ENCODE measurements around the gene NME3. TPM values are rescaled to one million over a fixed set of nuclear protein-coding genes. Genes with fewer than 3 reads are reported as not detected.
A peak's percentile ranks its signal among the peaks of the same experiment; 100 is the strongest.

Gene NME3
- total and polyA plus RNA-seq, 4 experiments from 2014 or later: 64.1 to 88.6 (median 77.3) TPM

DNA sequence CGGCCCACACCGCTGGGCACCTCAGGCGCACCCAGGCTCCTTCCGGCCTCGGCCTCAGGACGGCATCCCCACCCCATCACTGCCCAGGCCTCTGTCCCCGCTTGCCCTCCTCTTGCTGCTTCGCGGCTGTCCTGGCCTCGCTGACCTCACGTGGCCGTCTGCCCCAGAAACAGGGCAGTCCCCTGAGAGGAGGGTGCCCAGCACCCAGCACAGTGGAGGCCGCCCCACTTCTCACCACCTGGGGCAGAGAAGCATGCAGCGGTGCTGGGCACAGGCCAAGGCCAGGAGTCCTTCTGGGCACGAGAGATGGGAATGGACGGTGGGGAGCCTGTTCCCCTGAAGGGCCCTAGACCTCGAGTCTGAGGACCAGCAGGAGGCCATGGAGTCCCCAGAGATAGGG is 46.4 kb upstream of the NME3 start:
- H3K36me3 ChIP-seq (ENCODE audit: insufficient read depth, low read length): peaks cover 47% of the 10 kb centered on the region
- intact Hi-C loops (cut with micrococcal nuclease): no loop called here
- Mint-ChIP-seq H3K27ac (no peak overlapping the region), H3K9me3 (no peaks in the 10 kb centered on the region), H3K4me1 (peaks cover 5 to 8% (median 7%) of the 10 kb centered on the region in 4 donors), H3K4me3 (no peak overlapping the region), H3K36me3 (peaks cover 14 to 34% of the 10 kb centered on the region in 2 donors), H3K27me3 (no peaks in the 10 kb centered on the region)
- H3K27me3 ChIP-seq (ENCODE audit: insufficient read depth, low read length): no peaks in the 10 kb centered on the region
- no peak overlapping the region for H3K4me3 ChIP-seq (ENCODE audit: low read length in 2 of 2)
- H3K27ac ChIP-seq (ENCODE audit: low read depth, low read length): no peak overlapping the region
- ChIA-PET POLR2A (ENCODE audit: partially characterized antibody) (no interaction called here), CTCF (ENCODE audit: partially characterized antibody) (no interaction called here)
- no peaks in the 10 kb centered on the region for H3K4me1 ChIP-seq (ENCODE audit: insufficient read depth, low read length)
- H3K9me3 ChIP-seq (ENCODE audit: control insufficient read depth in 1 of 2, low read length in 2 of 2): no peaks in the 10 kb centered on the region
- DNase-seq: no peak

DNA sequence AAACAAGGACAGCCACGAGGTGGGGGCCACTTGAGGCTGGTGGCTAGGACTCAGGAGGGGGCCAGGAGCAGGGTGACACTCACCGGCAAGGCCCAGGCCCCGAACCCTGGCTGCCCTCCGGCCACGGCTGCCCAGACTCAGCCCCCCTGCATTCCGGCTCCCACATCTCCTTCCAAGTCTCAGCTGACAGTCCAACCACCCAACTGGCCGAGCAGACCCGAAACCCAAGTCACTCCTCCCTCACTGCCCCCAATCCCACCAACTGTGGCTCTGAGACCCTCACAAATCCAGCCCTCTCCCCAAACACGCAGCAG is 45.9 kb upstream of the NME3 start:
- no peak overlapping the region for H3K4me3 ChIP-seq (ENCODE audit: low read length in 2 of 2)
- H3K27me3 ChIP-seq (ENCODE audit: insufficient read depth, low read length): no peaks in the 10 kb centered on the region
- no peaks in the 10 kb centered on the region for H3K4me1 ChIP-seq (ENCODE audit: insufficient read depth, low read length)
- Mint-ChIP-seq H3K27me3 (no peaks in the 10 kb centered on the region), H3K4me1 (peaks cover 5 to 8% (median 7%) of the 10 kb centered on the region in 4 donors), H3K27ac (no peak overlapping the region), H3K9me3 (no peaks in the 10 kb centered on the region), H3K4me3 (peak overlapping the region in 1 of 8 donors; percentile 9), H3K36me3 (peaks cover 14 to 31% of the 10 kb centered on the region in 2 donors)
- DNase-seq: no peak
- peaks cover 43% of the 10 kb centered on the region for H3K36me3 ChIP-seq (ENCODE audit: insufficient read depth, low read length)
- no peak overlapping the region for H3K27ac ChIP-seq (ENCODE audit: low read depth, low read length)
- intact Hi-C loops (cut with micrococcal nuclease): no loop called here
- no peaks in the 10 kb centered on the region for H3K9me3 ChIP-seq (ENCODE audit: control insufficient read depth in 1 of 2, low read length in 2 of 2)
- ChIA-PET CTCF (ENCODE audit: partially characterized antibody) (no interaction called here), POLR2A (ENCODE audit: partially characterized antibody) (no interaction called here)

DNA sequence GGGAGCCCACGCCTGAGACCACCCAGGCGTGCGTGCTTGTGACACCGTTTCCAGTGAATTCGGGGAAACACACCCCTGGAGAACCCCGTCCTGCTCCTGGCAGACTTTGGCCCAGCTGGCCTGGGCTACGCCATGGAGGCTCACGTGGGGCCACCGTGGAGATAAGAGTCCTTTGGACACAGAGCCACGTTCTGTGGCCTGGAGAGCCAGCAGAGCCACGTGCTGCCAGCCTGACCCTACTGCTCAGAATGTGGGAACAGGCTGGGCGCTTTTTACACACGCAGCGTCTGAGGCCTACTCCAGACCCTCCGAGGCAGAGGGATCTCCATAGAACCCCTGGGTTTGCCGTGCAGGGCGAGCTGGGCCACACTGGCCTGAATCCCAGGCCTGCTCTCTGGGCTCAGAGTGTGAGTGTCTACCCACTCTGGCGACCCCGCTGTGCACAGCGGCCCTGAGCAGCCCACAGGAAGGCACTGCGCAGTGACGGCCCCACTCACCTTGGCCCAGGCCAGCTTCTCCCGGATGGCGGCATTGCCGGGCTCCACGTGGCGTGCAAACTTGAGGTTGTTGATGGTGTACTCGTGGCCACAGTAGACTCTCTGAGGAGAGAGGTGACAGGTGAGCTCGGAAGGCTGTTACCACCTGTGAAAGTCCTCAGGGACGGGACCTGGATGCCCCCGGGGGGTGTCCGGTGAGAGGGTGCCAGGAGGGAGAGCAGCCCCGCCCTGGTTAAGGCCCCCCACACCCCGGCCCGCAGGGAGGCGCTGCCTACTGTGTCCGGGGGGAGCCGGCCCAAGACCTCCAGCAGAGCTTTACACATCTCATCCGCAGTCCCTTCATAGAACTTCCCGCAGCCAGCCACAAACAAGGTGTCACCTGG is 45.3 kb upstream of the NME3 start:
- H3K9me3 Mint-ChIP-seq: no peaks in the 10 kb centered on the region
- H3K36me3 ChIP-seq (ENCODE audit: insufficient read depth, low read length): peaks cover 38% of the 10 kb centered on the region

DNA sequence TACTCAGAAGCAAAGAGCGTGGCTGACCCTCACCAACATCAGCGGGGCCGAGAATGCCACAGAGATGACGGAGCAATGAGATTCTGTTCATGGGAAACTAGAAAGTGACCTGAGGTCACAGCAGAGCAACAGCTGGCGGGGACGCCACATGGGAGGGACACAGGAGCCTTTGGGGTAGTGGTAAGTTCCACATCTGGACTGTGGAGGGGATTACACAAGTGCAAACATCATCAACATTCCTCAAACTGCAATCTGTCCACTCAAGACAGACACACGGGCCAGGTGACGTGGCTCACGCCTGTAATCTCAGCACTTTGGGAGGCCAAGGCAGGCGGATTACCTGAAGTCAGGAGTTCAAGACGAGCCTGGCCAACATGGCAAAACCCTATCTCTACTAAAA is 44.1 kb upstream of the NME3 start:
- Mint-ChIP-seq H3K27ac (no peak overlapping the region), H3K9me3 (no peaks in the 10 kb centered on the region), H3K27me3 (no peaks in the 10 kb centered on the region), H3K4me3 (no peak overlapping the region), H3K4me1 (peaks cover 5 to 8% (median 7%) of the 10 kb centered on the region in 4 donors), H3K36me3 (peaks cover 14 to 34% of the 10 kb centered on the region in 2 donors)
- ChIA-PET CTCF (ENCODE audit: partially characterized antibody) (no interaction called here), POLR2A (ENCODE audit: partially characterized antibody) (interaction anchor here (1.1 kb wide), 1 partner anchor 10 kb away, joined by 3 read pairs; no protein-coding TSS in a partner anchor)
- Histone ChIP-seq H3K27ac (ENCODE audit: low read depth, low read length) (no peak overlapping the region), H3K36me3 (ENCODE audit: insufficient read depth, low read length) (peaks cover 33% of the 10 kb centered on the region), H3K4me3 (ENCODE audit: low read length in 2 of 2) (no peak overlapping the region), H3K9me3 (ENCODE audit: control insufficient read depth in 1 of 2, low read length in 2 of 2) (no peaks in the 10 kb centered on the region), H3K4me1 (ENCODE audit: insufficient read depth, low read length) (no peaks in the 10 kb centered on the region), H3K27me3 (ENCODE audit: insufficient read depth, low read length) (no peaks in the 10 kb centered on the region)
- intact Hi-C loops (cut with micrococcal nuclease): no loop called here
- DNase-seq: no peak

More for the DNA sequence above, 45.3 kb upstream of the NME3 start:
- Mint-ChIP-seq H3K4me1 (peaks cover 5 to 8% (median 7%) of the 10 kb centered on the region in 4 donors), H3K27me3 (no peaks in the 10 kb centered on the region), H3K4me3 (no peak overlapping the region), H3K36me3 (peaks cover 14 to 31% of the 10 kb centered on the region in 2 donors), H3K27ac (no peak overlapping the region)
- ChIA-PET POLR2A (ENCODE audit: partially characterized antibody) (interaction anchor here (1.1 kb wide), 1 partner anchor 9 kb away, joined by 3 read pairs; no protein-coding TSS in a partner anchor), CTCF (ENCODE audit: partially characterized antibody) (no interaction called here)
- H3K27me3 ChIP-seq (ENCODE audit: insufficient read depth, low read length): no peaks in the 10 kb centered on the region
- no peaks in the 10 kb centered on the region for H3K4me1 ChIP-seq (ENCODE audit: insufficient read depth, low read length)
- intact Hi-C loops (cut with micrococcal nuclease): no loop called here
- DNase-seq: no peak
- no peak overlapping the region for H3K27ac ChIP-seq (ENCODE audit: low read depth, low read length)
- no peak overlapping the region for H3K4me3 ChIP-seq (ENCODE audit: low read length in 2 of 2)
- H3K9me3 ChIP-seq (ENCODE audit: control insufficient read depth in 1 of 2, low read length in 2 of 2): no peaks in the 10 kb centered on the region

DNA sequence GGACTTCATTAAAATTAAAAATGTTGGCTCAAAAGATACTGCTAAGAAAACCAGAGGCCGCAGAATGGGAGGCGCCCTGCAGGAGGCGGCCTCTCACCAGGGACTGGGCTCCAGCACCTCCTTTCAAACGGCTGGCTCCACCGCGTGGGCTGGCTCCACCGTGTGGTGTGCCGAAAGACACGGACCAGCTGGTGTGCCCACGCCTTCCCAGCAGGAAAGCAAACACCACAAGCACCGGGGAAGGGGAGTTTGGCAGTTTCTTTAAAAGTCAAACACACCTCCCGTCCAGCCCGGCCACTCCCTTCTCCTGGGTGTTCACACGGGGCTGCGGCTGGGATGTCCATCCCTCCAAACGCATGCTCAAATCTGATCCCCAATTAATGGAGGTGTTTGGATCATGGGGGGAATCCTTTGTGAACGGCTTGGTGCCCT is 41.4 kb upstream of the NME3 start:
- Histone ChIP-seq H3K4me3 (ENCODE audit: low read length in 2 of 2) (no peak overlapping the region), H3K36me3 (ENCODE audit: insufficient read depth, low read length) (peaks cover 41% of the 10 kb centered on the region), H3K9me3 (ENCODE audit: control insufficient read depth in 1 of 2, low read length in 2 of 2) (no peaks in the 10 kb centered on the region), H3K27me3 (ENCODE audit: insufficient read depth, low read length) (no peaks in the 10 kb centered on the region), H3K4me1 (ENCODE audit: insufficient read depth, low read length) (no peaks in the 10 kb centered on the region), H3K27ac (ENCODE audit: low read depth, low read length) (no peak overlapping the region)
- intact Hi-C loops (cut with micrococcal nuclease): no loop called here
- Mint-ChIP-seq H3K4me3 (no peak overlapping the region), H3K9me3 (no peaks in the 10 kb centered on the region), H3K27ac (peak overlapping the region in 1 of 7 donors; percentile 71), H3K36me3 (peaks cover 19 to 42% of the 10 kb centered on the region in 2 donors), H3K4me1 (peaks cover 5 to 8% (median 7%) of the 10 kb centered on the region in 4 donors), H3K27me3 (no peaks in the 10 kb centered on the region)
- peak; percentile 30 to 57 (median 39) for DNase-seq
- ChIA-PET POLR2A (ENCODE audit: partially characterized antibody) (interaction anchor here (2.1 kb wide), 1 partner anchor 12 kb away, joined by 5 read pairs; no protein-coding TSS in a partner anchor), CTCF (ENCODE audit: partially characterized antibody) (interaction anchor here (1.6 kb wide), 1 partner anchor 30 kb away, joined by 5 read pairs; the partner anchor contains the start of genes NUBP2 and SPSB3)

DNA sequence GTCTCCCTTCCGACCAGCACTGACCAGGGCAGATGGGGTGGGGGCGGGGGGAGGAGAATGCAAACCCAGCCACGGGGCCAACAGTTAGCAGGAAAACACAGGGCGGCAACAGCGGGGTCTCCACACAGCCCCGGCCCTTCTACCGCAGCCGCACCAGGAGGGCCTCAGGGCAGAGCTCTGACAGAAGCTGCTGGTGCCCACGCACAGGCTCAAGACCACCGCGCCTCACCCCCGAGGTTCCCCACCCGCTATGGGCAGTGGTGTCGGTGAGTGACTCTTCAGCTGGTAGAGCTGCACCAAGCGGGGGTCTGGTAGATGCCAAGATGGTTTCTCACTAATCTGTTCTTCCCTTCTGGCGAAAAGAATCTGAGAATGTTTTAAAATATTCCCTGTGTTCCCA is 39.2 kb upstream of the NME3 start:
- no peak overlapping the region for H3K4me3 ChIP-seq (ENCODE audit: low read length in 2 of 2)
- peaks cover 41% of the 10 kb centered on the region for H3K36me3 ChIP-seq (ENCODE audit: insufficient read depth, low read length)
- H3K4me1 ChIP-seq (ENCODE audit: insufficient read depth, low read length): no peaks in the 10 kb centered on the region
- Mint-ChIP-seq H3K27ac (no peak overlapping the region), H3K4me3 (no peak overlapping the region), H3K9me3 (peaks cover 0 to 3% (median 0%) of the 10 kb centered on the region in 8 donors), H3K27me3 (no peaks in the 10 kb centered on the region), H3K4me1 (peaks cover 5 to 8% (median 7%) of the 10 kb centered on the region in 4 donors), H3K36me3 (peaks cover 35 to 48% of the 10 kb centered on the region in 2 donors)
- no peak overlapping the region for H3K27ac ChIP-seq (ENCODE audit: low read depth, low read length)
- ChIA-PET POLR2A (ENCODE audit: partially characterized antibody) (interaction anchor here (1.0 to 1.1 kb wide), 2 partner anchors 358 to 404 kb away, joined by 3 read pairs; partner anchors contain the start of gene PGP), CTCF (ENCODE audit: partially characterized antibody) (interaction anchor here (0.9 kb wide), 1 partner anchor 105 kb away, joined by 3 read pairs; no protein-coding TSS in a partner anchor)
- H3K27me3 ChIP-seq (ENCODE audit: insufficient read depth, low read length): no peaks in the 10 kb centered on the region
- intact Hi-C loops (cut with micrococcal nuclease): no loop called here
- DNase-seq: no peak
- H3K9me3 ChIP-seq (ENCODE audit: control insufficient read depth in 1 of 2, low read length in 2 of 2): no peaks in the 10 kb centered on the region

DNA sequence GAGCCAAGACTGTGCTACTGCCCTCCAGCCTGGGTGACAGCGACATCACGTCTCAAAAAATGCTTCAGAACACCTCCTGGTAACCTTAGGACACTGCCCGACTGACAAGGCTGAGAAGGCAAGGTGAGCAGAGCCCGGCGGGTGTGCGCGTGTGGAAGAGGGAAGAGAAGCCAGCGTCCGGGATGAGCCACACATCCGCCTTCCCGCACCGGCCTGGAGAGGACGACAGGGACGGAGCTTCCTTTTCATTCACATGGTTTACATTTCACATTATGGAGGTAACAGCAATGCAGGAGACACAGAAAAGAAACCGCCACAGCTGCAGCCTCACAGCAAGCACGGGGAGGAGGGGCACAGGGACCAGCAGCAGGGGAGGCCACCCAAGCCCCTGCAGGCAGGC is 38.8 kb upstream of the NME3 start:
- POLR2A ChIA-PET (ENCODE audit: partially characterized antibody): interaction anchor here (1.1 kb wide), 1 partner anchor 358 kb away, joined by 3 read pairs; no protein-coding TSS in a partner anchor
- H3K36me3 ChIP-seq (ENCODE audit: insufficient read depth, low read length): peaks cover 37% of the 10 kb centered on the region

More for the DNA sequence above, 38.8 kb upstream of the NME3 start:
- Mint-ChIP-seq H3K4me1 (peaks cover 4 to 8% (median 7%) of the 10 kb centered on the region in 4 donors), H3K9me3 (peaks cover 0 to 3% (median 0%) of the 10 kb centered on the region in 8 donors), H3K27ac (no peak overlapping the region), H3K36me3 (peaks cover 34 to 45% of the 10 kb centered on the region in 2 donors), H3K4me3 (no peak overlapping the region), H3K27me3 (no peaks in the 10 kb centered on the region)
- Histone ChIP-seq H3K27me3 (ENCODE audit: insufficient read depth, low read length) (no peaks in the 10 kb centered on the region), H3K4me3 (ENCODE audit: low read length in 2 of 2) (no peak overlapping the region), H3K9me3 (ENCODE audit: control insufficient read depth in 1 of 2, low read length in 2 of 2) (no peaks in the 10 kb centered on the region), H3K4me1 (ENCODE audit: insufficient read depth, low read length) (no peaks in the 10 kb centered on the region), H3K27ac (ENCODE audit: low read depth, low read length) (no peak overlapping the region)
- CTCF ChIA-PET (ENCODE audit: partially characterized antibody): interaction anchor here (0.9 kb wide), 1 partner anchor 105 kb away, joined by 3 read pairs; no protein-coding TSS in a partner anchor
- intact Hi-C loops (cut with micrococcal nuclease): no loop called here
- DNase-seq: no peak
